Activated B cell treated with CpG ODN at 0.5 μM for 24 hours (primary cell): ENCODE results near the gene PUM2. TPM values are rescaled to one million over a fixed set of nuclear protein-coding genes. Genes with fewer than 3 reads are reported as not detected.

Experiments used
- ATAC-seq: fragments of 200-7000 bp; cut with Tn5 transposase; one replicate; pipeline ENCODE4 v1.10.0; 2021; ENCODE audit warnings: low read depth, mild to moderate bottlenecking, moderate library complexity
- CTCF ChIA-PET: fragments of 350-600 bp; sonication (Branson Sonifier 250); formaldehyde crosslinking; loops from one replicate; lab custom pipeline; 2021; ENCODE audit warnings: antibody characterized with exemption; lab: Charles Lee
- POLR2A ChIA-PET: fragments of 350-600 bp; sonication (Branson Sonifier 250); formaldehyde crosslinking; loops from one replicate; lab custom pipeline; 2021; ENCODE audit warnings: antibody characterized with exemption; lab: Charles Lee
- DNase-seq: peaks from one replicate; pipeline ENCODE4 v3.0.0; 2022
- H3K27ac Mint-ChIP-seq: one replicate; pipeline ENCODE4 v1.8.0; 2020; ENCODE audit warnings: mixed read lengths
- H3K27me3 Mint-ChIP-seq: one replicate; pipeline ENCODE4 v1.8.0; 2021; ENCODE audit warnings: mixed read lengths
- H3K36me3 Mint-ChIP-seq: one replicate; pipeline ENCODE4 v1.8.0; 2021; ENCODE audit warnings: low read depth, mixed read lengths
- H3K4me1 Mint-ChIP-seq: one replicate; pipeline ENCODE4 v1.8.0; 2021; ENCODE audit warnings: mixed read lengths
- H3K4me3 Mint-ChIP-seq: one replicate; pipeline ENCODE4 v1.8.0; 2020; ENCODE audit warnings: mild to moderate bottlenecking, mixed read lengths
- H3K9me3 Mint-ChIP-seq: one replicate; pipeline ENCODE4 v1.8.0; 2020; ENCODE audit warnings: mixed read lengths
- intact Hi-C: fragments of 100-400 bp; cut with micrococcal nuclease; formaldehyde crosslinking; loops from one replicate; pipeline ENCODE4 v1.15.1; 2024
- total RNA-seq: library from RNA; stranded (reverse); gene quantifications from 2 replicates; pipeline ENCODE4 v1.2.3, GENCODE V29; 2022
- TF ChIP-seq, protein P1 (sequence below): fragments of 200-600 bp; IDR thresholded peaks from one replicate; pipeline ENCODE4 v1.8.0; 2022; ENCODE audit warnings: antibody characterized with exemption, mild to moderate bottlenecking

The PUM2 gene
- total RNA-seq, 1 donor from 2014 or later, result 110 TPM

DNA sequence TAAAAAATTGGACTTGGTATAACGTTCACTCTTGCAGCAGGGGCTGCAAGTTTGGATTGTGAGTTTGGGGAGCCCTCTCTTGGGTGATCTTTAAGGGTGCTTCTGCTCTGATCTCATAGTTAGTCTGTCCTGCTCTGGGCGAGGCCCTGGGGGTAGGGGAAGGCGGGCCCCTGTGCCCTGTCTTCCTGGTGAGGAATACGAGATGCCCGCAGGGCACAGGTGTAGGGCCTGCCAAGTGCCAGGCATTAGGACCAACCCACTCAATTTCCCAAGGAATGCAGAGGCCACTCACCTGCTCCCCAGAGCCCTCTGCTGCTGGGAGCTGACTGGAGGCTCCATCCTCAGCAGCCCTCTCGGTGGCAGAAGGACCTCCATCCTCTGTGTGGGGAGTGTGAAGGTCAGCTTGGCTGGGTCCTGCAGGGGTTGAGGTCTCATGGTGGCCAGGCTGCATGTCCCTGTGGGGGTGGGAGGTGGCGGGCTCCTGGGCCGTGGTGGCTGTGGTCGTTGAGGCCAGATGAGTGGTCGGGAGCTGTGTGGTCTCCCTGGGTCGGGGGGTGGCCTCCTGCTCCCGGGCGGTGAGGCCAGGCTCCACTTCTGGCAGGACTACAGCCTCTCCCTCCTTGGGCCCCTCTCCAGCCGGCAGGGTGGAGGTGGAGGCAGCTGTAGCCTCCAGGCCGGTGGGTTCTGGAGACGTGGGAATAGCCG, 147.0 kb downstream of the PUM2 start:
- TF ChIP-seq, protein P1, sequence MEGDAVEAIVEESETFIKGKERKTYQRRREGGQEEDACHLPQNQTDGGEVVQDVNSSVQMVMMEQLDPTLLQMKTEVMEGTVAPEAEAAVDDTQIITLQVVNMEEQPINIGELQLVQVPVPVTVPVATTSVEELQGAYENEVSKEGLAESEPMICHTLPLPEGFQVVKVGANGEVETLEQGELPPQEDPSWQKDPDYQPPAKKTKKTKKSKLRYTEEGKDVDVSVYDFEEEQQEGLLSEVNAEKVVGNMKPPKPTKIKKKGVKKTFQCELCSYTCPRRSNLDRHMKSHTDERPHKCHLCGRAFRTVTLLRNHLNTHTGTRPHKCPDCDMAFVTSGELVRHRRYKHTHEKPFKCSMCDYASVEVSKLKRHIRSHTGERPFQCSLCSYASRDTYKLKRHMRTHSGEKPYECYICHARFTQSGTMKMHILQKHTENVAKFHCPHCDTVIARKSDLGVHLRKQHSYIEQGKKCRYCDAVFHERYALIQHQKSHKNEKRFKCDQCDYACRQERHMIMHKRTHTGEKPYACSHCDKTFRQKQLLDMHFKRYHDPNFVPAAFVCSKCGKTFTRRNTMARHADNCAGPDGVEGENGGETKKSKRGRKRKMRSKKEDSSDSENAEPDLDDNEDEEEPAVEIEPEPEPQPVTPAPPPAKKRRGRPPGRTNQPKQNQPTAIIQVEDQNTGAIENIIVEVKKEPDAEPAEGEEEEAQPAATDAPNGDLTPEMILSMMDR, result no peak
- ATAC-seq (no peak), DNase-seq (no peak)
- no peaks in the 10 kb centered on the region for H3K36me3 Mint-ChIP-seq
- POLR2A ChIA-PET, result no interaction called here
- no peak overlapping the region for H3K27ac Mint-ChIP-seq
- no peaks in the 10 kb centered on the region for H3K9me3 Mint-ChIP-seq
- H3K4me1 Mint-ChIP-seq, result peaks cover 2% of the 10 kb centered on the region
- intact Hi-C loops, result no loop called here
- H3K4me3 Mint-ChIP-seq, result no peak overlapping the region
- no peaks in the 10 kb centered on the region for H3K27me3 Mint-ChIP-seq
- CTCF ChIA-PET, result no interaction called here

DNA sequence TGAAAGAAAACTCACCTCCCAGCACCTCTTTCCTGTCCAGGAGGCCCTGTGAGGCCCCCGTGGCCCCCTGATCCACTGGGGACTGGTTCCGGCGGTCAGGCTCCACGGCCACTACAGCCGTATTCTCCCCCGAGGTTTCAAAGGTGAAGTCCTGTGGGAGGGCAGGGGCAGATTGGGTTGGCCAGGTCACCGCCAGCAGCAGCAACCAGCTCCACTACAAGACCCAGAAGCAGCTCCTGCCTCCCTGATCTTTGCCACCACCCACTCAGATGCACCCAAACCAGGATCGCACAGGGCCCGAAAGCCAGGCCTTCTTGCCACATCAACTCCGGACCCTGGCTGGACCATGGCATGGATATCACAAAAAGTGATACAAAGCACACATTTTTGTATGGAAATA, 147.6 kb downstream of the PUM2 start:
- intact Hi-C loops, result no loop called here
- Mint-ChIP-seq H3K27me3 (no peaks in the 10 kb centered on the region), H3K9me3 (no peaks in the 10 kb centered on the region), H3K4me1 (peaks cover 2% of the 10 kb centered on the region), H3K27ac (no peak overlapping the region), H3K4me3 (no peak overlapping the region), H3K36me3 (no peaks in the 10 kb centered on the region)
- ATAC-seq (no peak), DNase-seq (no peak)
- ChIA-PET POLR2A (no interaction called here), CTCF (no interaction called here)
- TF ChIP-seq, protein P1, result no peak

DNA sequence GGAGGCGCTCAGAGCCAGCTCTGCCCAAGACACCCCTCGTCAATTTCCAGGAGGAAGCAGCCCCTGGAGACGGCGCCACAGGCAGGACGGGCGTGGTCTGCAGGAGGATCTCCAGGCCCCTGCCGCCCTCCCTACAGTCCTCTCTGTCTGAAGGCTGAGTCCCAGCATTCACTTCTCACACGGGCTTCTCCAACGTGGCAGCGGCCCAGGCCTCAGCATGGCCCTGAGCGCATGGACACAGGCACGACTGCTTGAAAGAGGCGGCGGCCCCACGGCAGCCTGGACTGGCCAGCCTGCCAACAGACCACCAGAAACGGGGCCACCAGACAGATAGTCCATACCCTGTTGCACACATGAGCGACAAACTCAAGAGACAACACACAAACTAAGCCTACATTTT, 149.0 kb downstream of the PUM2 start:
- Mint-ChIP-seq H3K27ac (no peak overlapping the region), H3K27me3 (no peaks in the 10 kb centered on the region), H3K4me3 (no peak overlapping the region), H3K9me3 (no peaks in the 10 kb centered on the region), H3K36me3 (no peaks in the 10 kb centered on the region), H3K4me1 (peaks cover 1% of the 10 kb centered on the region)
- ChIA-PET CTCF (no interaction called here), POLR2A (no interaction called here)
- ATAC-seq, result no peak
- intact Hi-C loops, result no loop called here
- TF ChIP-seq, protein P1, result no peak
- no peak for DNase-seq

DNA sequence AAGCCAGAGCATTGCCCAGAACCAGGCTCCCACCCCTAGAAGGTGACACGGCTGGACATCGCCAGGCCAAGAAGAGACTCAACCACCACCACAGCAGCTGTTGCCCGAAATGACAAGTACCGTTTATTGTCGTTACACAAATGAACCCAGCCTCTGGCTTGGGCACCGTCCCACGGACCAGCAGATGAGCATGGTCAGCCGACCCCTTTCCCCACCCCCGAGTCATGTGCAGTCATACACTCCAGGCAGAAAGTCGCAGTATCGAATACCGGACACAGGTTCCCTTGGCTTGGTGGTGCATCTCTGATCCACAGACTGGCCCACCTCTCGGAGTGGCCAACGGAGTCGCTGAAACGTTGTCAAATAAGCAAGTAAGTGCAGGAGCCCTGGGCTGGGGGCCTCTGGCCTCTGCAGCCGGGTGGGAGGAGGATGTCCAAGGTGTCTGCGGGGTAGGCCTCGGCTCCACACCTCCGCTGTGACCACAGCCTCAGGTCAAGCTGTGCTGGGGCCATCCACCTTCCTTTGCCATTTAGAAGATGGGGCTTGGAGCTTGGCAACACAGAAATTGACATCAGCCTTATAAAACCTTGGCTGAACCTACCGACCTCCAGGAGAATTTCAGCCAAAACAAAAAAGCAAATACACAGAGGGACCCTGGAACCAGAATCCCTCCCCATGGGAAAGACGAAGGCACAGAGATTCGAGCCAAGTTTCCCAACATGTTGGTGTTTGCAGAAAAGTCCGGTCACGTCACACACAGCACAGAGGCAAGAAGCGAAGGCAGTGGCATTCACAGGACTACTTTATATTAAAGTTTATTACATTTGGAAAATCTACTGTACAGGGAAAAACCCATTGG, 149.7 kb downstream of the PUM2 start:
- no peak for DNase-seq
- Mint-ChIP-seq H3K9me3 (no peaks in the 10 kb centered on the region), H3K4me3 (no peak overlapping the region), H3K36me3 (no peaks in the 10 kb centered on the region), H3K27ac (no peak overlapping the region), H3K27me3 (no peaks in the 10 kb centered on the region), H3K4me1 (no peaks in the 10 kb centered on the region)
- CTCF ChIA-PET, result no interaction called here
- ATAC-seq, result no peak
- TF ChIP-seq, protein P1, result no peak
- POLR2A ChIA-PET, result no interaction called here
- intact Hi-C loops, result no loop called here

DNA sequence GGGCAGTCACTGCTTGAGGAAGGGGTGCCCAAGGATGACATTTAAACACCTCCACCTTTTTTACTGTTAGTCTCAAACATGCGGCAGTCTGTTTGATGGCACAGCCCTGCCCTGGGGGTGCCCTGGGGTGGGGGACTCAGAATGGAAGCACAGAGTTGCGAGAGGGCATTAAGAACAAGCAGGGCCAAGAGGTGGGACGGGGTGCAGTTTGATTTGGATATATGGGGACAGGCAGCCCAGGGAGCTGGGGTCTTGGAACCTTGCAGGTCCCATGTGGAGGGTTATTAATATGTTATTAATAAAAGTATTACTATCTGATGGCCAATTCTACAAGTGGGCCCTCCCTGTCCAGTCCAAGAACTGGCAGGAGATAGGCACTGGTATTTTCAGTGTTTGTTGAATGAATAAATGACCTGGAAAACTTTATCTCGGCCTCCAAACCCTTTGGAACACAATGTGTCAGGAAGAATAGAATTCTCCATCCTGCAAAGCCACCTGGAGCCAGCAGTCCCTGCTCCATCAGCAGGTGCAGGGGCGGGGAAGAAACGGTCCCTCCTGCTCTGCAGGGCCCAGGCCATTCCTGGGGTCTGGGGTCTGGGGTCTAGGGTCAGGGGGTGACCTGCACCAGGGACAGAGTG, 150.9 kb downstream of the PUM2 start:
- Mint-ChIP-seq H3K27me3 (no peaks in the 10 kb centered on the region), H3K9me3 (no peaks in the 10 kb centered on the region), H3K4me1 (no peaks in the 10 kb centered on the region), H3K4me3 (no peak overlapping the region), H3K36me3 (no peaks in the 10 kb centered on the region), H3K27ac (no peak overlapping the region)
- TF ChIP-seq, protein P1, result no peak
- ATAC-seq, result no peak
- CTCF ChIA-PET, result no interaction called here
- POLR2A ChIA-PET, result no interaction called here
- DNase-seq, result no peak
- intact Hi-C loops, result no loop called here
